GM12801 (cell line): Measurements from ENCODE around the gene OR4N2.

Experiments
- TF ChIP-seq, protein P1 (sequence below): IDR thresholded peaks from one replicate; pipeline ENCODE4 v1.5.1; 2011; ENCODE audit warnings: control low read depth; ENCODE audit not compliant: insufficient read length; ENCODE audit errors: extremely low read depth

Gene OR4N2

DNA sequence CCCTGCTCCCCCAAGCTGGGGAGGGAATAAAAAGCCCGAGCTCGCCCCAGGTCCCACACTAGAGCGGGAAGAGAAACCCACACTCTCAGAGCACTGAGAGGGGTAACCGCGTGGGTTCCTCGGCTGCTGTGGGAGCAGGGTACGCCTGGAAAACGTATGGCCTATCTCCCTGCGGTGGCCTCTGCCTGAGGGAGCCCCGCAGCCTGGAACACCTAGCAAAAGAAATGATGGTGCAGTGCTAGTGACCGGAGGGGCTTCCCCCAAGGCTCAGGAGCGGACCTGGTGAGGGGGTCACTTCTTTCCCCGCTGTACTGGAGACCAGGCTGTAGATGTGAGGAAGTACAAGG, 2.5 kb upstream of the OR4N2 start:
- TF ChIP-seq, protein P1, sequence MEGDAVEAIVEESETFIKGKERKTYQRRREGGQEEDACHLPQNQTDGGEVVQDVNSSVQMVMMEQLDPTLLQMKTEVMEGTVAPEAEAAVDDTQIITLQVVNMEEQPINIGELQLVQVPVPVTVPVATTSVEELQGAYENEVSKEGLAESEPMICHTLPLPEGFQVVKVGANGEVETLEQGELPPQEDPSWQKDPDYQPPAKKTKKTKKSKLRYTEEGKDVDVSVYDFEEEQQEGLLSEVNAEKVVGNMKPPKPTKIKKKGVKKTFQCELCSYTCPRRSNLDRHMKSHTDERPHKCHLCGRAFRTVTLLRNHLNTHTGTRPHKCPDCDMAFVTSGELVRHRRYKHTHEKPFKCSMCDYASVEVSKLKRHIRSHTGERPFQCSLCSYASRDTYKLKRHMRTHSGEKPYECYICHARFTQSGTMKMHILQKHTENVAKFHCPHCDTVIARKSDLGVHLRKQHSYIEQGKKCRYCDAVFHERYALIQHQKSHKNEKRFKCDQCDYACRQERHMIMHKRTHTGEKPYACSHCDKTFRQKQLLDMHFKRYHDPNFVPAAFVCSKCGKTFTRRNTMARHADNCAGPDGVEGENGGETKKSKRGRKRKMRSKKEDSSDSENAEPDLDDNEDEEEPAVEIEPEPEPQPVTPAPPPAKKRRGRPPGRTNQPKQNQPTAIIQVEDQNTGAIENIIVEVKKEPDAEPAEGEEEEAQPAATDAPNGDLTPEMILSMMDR: no peak

DNA sequence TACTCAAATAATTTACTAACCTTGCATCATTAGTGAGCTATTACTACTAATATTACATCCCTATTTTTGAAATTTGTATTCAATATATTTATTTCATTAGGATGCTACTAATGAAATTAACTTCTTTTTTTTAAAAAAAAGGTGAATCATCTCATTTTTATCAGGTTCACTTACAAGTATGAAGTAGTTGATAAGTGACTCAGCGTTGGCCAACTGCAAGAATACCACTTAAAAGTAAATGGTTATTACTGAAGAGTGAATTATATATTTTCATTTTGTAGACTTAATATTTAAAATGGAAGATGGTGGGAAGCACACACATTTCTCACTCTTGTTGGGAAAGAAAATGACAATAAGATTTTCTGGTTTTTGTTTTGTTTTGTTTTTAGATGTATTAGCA, 19.6 kb downstream of the OR4N2 start:
- TF ChIP-seq, protein P1: no peak

DNA sequence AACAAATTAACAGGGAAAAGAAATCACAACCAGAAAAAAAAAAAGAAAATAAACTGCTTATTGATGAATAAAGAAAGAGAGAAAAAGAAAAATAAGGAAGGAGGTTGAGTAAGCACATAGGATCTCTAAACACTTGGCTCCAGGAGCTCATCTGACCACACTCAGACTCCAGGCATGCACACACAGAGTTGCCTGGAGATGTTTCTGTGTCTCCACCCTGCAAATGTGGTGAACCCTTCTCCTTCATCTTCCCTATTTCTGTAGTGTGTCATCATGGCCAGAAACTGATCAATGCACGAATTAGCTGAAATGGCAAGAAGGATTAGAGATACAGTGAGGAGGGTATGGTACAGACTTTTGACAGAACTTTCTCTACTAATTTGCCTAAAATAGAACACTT, 20.2 kb downstream of the OR4N2 start:
- TF ChIP-seq, protein P1: no peak

DNA sequence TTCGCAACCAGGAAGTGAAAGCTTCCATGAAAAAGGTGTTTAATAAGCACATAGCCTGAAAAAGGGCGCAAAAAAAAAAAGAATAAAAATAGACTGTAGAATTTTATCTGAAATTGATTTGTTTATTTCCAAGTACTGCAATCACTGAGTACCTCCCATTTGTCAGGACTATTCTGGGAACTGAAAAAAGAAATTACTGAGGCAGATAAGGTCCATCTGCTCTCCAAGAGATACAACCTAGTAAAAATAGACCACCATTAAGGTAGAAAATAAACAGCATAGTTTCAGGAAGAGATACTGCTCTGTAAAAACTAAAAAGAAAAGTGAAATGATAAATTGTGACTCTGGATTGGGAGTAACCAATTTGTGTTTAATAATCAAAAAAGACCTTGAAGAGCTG, 24.7 kb downstream of the OR4N2 start:
- TF ChIP-seq, protein P1: no peak

DNA sequence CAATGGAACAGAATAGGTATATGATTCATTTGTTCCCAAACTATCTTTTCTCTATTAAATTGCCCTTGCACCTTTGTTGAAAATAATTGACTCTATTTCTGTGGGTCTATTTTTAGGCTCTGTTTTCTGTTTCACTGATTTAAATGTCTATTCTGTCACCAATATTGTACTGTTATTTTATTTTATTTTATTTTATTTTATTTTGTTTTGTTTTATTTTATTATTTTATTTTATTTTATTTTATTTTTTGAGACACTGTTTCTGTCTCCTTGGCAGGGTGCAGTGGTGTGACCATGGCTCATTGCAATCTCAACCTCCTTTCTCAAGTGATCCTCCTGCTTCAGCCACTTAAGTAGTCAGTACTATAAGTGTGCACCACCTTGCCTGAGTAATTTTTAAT, 34.9 kb downstream of the OR4N2 start:
- TF ChIP-seq, protein P1: no peak

DNA sequence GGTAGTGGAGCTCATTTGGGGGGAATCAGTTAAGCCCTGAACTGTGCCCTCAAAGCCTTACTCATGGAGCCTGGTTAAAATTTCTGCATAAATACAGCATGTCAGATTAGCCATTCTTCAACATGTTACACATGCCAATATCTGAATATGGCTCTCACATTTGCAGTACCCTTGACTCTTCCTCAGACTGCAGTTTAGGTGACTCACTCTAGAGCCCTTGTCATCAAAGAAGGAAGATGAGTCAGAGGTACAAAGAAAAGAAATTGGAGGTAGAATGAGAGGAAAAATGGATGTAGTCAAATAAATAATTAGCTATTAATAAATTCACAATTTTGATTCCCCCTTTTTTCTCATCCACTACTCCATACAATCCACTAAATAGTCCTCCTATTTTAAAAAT, 47.8 kb downstream of the OR4N2 start:
- TF ChIP-seq, protein P1: no peak

DNA sequence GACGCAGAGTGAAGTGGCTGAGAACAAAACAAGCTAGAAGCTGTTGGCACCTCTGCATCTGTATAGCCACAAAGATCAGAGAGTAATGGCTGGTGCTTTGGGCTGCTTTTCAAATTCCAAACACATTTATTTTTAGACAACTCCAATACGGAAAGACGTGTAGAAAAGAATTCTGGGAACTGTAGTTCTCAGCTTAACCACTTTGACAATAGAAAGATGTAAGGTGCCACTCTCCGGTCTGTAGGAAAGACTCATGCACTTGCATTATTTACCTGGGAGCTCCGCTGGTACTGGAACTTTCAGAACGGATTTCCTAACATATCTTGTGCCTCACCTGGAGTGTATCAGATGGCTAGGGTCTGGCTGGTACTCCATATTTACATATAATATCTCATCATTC, 69.6 kb downstream of the OR4N2 start:
- TF ChIP-seq, protein P1: no peak

DNA sequence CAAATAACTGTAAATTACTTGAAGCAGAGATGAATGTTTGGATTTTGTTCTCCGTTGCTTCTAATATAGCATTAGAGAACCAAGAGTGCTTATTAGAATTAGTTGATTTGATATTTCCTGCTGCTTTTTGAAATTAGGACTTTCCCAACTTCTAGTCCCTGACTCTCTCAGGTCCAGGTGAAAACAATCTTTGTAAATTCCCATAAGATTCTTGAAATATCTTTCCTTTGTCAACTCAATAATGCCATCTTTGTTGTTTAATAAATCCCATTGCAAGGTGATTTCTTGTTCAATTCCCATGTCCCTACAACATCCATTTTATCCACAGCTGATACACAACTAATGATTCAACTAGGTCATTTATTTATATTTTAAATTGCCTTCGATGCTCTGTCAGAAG, 71.3 kb downstream of the OR4N2 start, which contains the start of gene OR4K2:
TSS of gene OR4K2 (plus strand) at position 301 of the 400 bp plus-strand sequence. CDS start 1,126 bp downstream, outside the sequence.
- TF ChIP-seq, protein P1: no peak
